NCI-H2081 (cell line): ENCODE results near the gene GSKIP.

ENCODE experiments used
- DNase-seq, 2 experiments: peaks; one replicate each; lab custom pipeline; 2025; lab: John Stamatoyannopoulos, UW

GSKIP gene

GRCh38 chr14:96418075-96418474, 54.7 kb downstream of the GSKIP start:
- DNase-seq = no peak

- DNase-seq = no peak
These were observed 57.9 kb downstream of the GSKIP start for GRCh38 chr14:96421236-96421635.

- no peak for DNase-seq
These were observed 59.7 kb downstream of the GSKIP start for GRCh38 chr14:96422992-96423391.

- DNase-seq = no peak
These were observed 60.3 kb downstream of the GSKIP start for GRCh38 chr14:96423446-96424108.

GRCh38 chr14:96424109-96424989, 61.0 kb downstream of the GSKIP start:
- DNase-seq = peak; percentile 71 to 77

- DNase-seq = no peak
These were observed 70.7 kb downstream of the GSKIP start for GRCh38 chr14:96434040-96434439.
